GM12878 (cell line): ENCODE measurements around the gene ELP2. TPM values are rescaled to one million over a fixed set of nuclear protein-coding genes. Genes with fewer than 3 reads are reported as not detected.

ENCODE experiments used
- CUX1 ChIP-seq: IDR thresholded peaks from 2 replicates; pipeline ENCODE4 v1.6.1; 2012; ENCODE audit warnings: improper control_type of control experiment, low read depth, low read length; ENCODE audit not compliant: insufficient replicate concordance
- E2F4 ChIP-seq: IDR thresholded peaks from 2 replicates; pipeline ENCODE4 v1.6.1; 2012; ENCODE audit warnings: low read depth, low read length, improper control_type of control experiment
- ESRRA ChIP-seq: IDR thresholded peaks from 2 replicates; pipeline ENCODE4 v1.6.1; 2012; ENCODE audit warnings: mild to moderate bottlenecking, low read length, improper control_type of control experiment
- ETV6 ChIP-seq, 2 experiments: fragments of 450-650 bp in 1 of 2; IDR thresholded peaks in 1 of 2; conservative IDR thresholded peaks in 1 of 2; 2 replicates each; pipeline ENCODE4 v1.6.1; 2014; ENCODE audit warnings: antibody characterized with exemption in 1 of 2, borderline replicate concordance in 1 of 2, low read depth in 1 of 2, mild to moderate bottlenecking in 1 of 2, moderate library complexity in 1 of 2
- FOS ChIP-seq: IDR thresholded peaks from 3 replicates; pipeline ENCODE4 v1.6.1; 2011; ENCODE audit warnings: borderline replicate concordance; ENCODE audit not compliant: insufficient read length; ENCODE audit errors: extremely low read depth
- LARP7 ChIP-seq: fragments of 450-650 bp; IDR thresholded peaks from 2 replicates; pipeline ENCODE4 v1.6.1; 2017; ENCODE audit warnings: mild to moderate bottlenecking
- NKRF ChIP-seq: fragments of 450-650 bp; conservative IDR thresholded peaks from 2 replicates; pipeline ENCODE4 v1.6.1; 2017; ENCODE audit warnings: mild to moderate bottlenecking, moderate library complexity
- NR2C1 ChIP-seq: fragments of 450-650 bp; IDR thresholded peaks from 2 replicates; pipeline ENCODE4 v1.6.1; 2017; ENCODE audit warnings: antibody characterized with exemption, mild to moderate bottlenecking, moderate library complexity
- POLR2AphosphoS2 ChIP-seq: IDR thresholded peaks from 2 replicates; pipeline ENCODE4 v1.6.1; 2011; ENCODE audit warnings: low read depth, mild to moderate bottlenecking, low read length, improper control_type of control experiment, moderate library complexity
- RELA ChIP-seq: fragments of 450-650 bp; IDR thresholded peaks from 2 replicates; pipeline ENCODE4 v1.8.0; 2014; ENCODE audit warnings: borderline replicate concordance; ENCODE audit not compliant: partially characterized antibody
- RFX5 ChIP-seq: IDR thresholded peaks from 2 replicates; pipeline ENCODE4 v1.6.1; 2011; ENCODE audit warnings: low read depth, low read length, improper control_type of control experiment
- SIX5 ChIP-seq: IDR thresholded peaks from 2 replicates; pipeline ENCODE4 v1.6.1; 2011; ENCODE audit warnings: mild to moderate bottlenecking, low read depth, low read length, moderate library complexity; ENCODE audit not compliant: severe bottlenecking
- SREBF1 ChIP-seq: IDR thresholded peaks from 2 replicates; pipeline ENCODE4 v1.6.1; 2012; ENCODE audit warnings: mild to moderate bottlenecking, low read length
- ZNF622 ChIP-seq: fragments of 450-650 bp; IDR thresholded peaks from 2 replicates; pipeline ENCODE4 v1.6.1; 2017; ENCODE audit warnings: mild to moderate bottlenecking, inconsistent platforms
- ZZZ3 ChIP-seq: IDR thresholded peaks from 2 replicates; pipeline ENCODE4 v1.6.1; 2011; ENCODE audit warnings: low read depth; ENCODE audit not compliant: control insufficient read depth, insufficient read length
- polyA plus RNA-seq, 11 experiments: library from polyadenylated mRNA; depleted of rRNA in 4 of 11; unstranded in 6 of 11; stranded (reverse) in 5 of 11; fragments of >200 nt; fragmentation: Nextera tagmentation in 4 of 11; fragmentation: Illumina TruSeq in 1 of 11; extraction: Ambion mirVana in 4 of 11; extraction: Trizol in 1 of 11; gene quantifications; 1 replicate in 1 of 11; 2 replicates in 10 of 11; pipeline versions ENCODE4 v1.2.1 to v1.2.3, GENCODE V29; 2011 to 2016; ENCODE audit warnings: inconsistent platforms in 2 of 11, missing spikeins in 2 of 11, low read depth in 1 of 11
- total RNA-seq, 4 experiments: library from RNA; depleted of rRNA in 3 of 4; stranded (reverse); fragments of >200 nt in 3 of 4; fragmentation: Illumina TruSeq in 1 of 4; extraction: Trizol in 1 of 4; gene quantifications; 2 replicates each; pipeline versions ENCODE4 v1.2.1 to v1.2.3, GENCODE V29; 2013 to 2021
- TF ChIP-seq, protein P1 (sequence below): fragments of 450-650 bp; IDR thresholded peaks from 2 replicates; pipeline ENCODE4 v1.6.1; 2016; ENCODE audit warnings: mild to moderate bottlenecking
- TF ChIP-seq, protein P2 (sequence below): IDR thresholded peaks from 2 replicates; pipeline ENCODE4 v1.6.1; 2012; ENCODE audit warnings: low read length, inconsistent platforms

Gene ELP2
- total and polyA plus RNA-seq, 10 of the 15 experiments (the other 5 are each of a cell fraction or from before 2014, with no cell fraction given) = 56.9 to 134 (median 88.5) TPM

DNA sequence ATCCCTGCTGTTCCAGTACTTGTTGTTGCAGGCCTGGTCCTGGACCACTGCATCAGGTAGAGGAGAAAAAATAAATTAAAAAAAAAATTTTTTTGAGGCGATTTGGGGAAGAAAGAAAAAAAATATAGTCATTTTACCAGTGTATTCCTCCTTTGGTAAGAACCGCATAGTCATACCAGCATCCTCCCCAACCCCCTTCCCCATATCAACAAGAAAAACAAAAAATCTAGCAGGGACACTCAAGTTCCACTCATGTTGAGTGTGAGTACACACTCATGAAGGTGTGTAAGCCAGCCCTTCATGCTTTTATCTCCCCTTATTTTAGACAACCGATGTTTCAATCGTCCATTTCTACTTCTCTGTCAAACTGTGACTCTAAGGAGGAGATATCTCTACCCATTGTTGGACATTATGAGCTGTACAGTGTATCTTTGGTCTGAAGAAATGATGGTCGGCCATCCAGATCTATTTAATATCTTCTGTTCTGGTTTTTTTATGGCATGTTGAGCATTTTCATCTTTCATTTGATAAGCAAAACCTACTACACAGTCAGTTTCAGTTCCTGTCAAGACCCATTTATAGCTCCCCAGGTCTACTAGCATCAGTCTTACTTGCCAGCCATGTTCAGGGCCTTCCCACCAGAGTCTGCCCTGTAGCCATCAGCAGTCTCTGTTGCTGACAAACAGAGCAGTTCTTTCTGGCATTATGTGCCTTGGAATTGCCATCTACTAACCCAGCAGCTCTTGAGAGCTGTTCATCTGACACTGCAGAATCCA is 20.0 kb downstream of the ELP2 start (continued):
- TF ChIP-seq CUX1 (no peak), POLR2AphosphoS2 (no peak), ESRRA (no peak), ZNF622 (no peak), ETV6 (conservative IDR thresholded peaks at IDR 0.05 in 1 of 2, IDR thresholded peaks at IDR 0.05 in 1 of 2; ENCODE audit: borderline replicate concordance in 1 of 2, low read depth in 1 of 2) (no peak), RELA (no peak), FOS (no peak), RFX5 (no peak), LARP7 (no peak), SIX5 (no peak), NKRF (no peak), NR2C1 (no peak), SREBF1 (no peak), ZZZ3 (no peak), E2F4 (no peak)
- TF ChIP-seq, protein P1, sequence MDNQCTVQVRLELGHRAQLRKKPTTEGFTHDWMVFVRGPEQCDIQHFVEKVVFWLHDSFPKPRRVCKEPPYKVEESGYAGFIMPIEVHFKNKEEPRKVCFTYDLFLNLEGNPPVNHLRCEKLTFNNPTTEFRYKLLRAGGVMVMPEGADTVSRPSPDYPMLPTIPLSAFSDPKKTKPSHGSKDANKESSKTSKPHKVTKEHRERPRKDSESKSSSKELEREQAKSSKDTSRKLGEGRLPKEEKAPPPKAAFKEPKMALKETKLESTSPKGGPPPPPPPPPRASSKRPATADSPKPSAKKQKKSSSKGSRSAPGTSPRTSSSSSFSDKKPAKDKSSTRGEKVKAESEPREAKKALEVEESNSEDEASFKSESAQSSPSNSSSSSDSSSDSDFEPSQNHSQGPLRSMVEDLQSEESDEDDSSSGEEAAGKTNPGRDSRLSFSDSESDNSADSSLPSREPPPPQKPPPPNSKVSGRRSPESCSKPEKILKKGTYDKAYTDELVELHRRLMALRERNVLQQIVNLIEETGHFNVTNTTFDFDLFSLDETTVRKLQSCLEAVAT = no peak
- TF ChIP-seq, protein P2, sequence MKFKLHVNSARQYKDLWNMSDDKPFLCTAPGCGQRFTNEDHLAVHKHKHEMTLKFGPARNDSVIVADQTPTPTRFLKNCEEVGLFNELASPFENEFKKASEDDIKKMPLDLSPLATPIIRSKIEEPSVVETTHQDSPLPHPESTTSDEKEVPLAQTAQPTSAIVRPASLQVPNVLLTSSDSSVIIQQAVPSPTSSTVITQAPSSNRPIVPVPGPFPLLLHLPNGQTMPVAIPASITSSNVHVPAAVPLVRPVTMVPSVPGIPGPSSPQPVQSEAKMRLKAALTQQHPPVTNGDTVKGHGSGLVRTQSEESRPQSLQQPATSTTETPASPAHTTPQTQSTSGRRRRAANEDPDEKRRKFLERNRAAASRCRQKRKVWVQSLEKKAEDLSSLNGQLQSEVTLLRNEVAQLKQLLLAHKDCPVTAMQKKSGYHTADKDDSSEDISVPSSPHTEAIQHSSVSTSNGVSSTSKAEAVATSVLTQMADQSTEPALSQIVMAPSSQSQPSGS = peak; percentile 39; the same call in 1 of the 2 replicates
